Karpas-422 (cell line): ENCODE measurements around the gene C1GALT1. TPM values are rescaled to one million over a fixed set of nuclear protein-coding genes. Genes with fewer than 3 reads are reported as not detected.

ENCODE experiments used
- DNase-seq: peaks from one replicate; pipeline ENCODE4 v3.0.0-alpha.2; 2015
- H2AFZ ChIP-seq: fragments of 200-600 bp; sonication (generic); 2 replicates; pipeline ENCODE4 v1.6.1; 2014; ENCODE audit warnings: antibody characterized with exemption, low read length, mixed read lengths
- H3K27ac ChIP-seq: fragments of 200-600 bp; sonication (generic); 2 replicates; pipeline ENCODE4 v1.5.1; 2014; ENCODE audit warnings: mild to moderate bottlenecking, low read length, moderate library complexity
- H3K27me3 ChIP-seq: fragments of 200-600 bp; sonication (generic); 2 replicates; pipeline ENCODE4 v1.6.1; 2014; ENCODE audit warnings: low read length, mixed read lengths
- H3K36me3 ChIP-seq: fragments of 200-600 bp; sonication (generic); 2 replicates; pipeline ENCODE4 v1.6.1; 2014; ENCODE audit warnings: low read length, mixed read lengths; ENCODE audit not compliant: insufficient read depth
- H3K4me1 ChIP-seq: fragments of 200-600 bp; sonication (generic); 2 replicates; pipeline ENCODE4 v1.6.1; 2014; ENCODE audit warnings: mild to moderate bottlenecking, low read length, mixed read lengths
- H3K4me2 ChIP-seq: fragments of 200-600 bp; sonication (generic); 2 replicates; pipeline ENCODE4 v1.6.1; 2014; ENCODE audit warnings: low read length, low read depth, mild to moderate bottlenecking; ENCODE audit not compliant: poor library complexity, severe bottlenecking
- H3K4me3 ChIP-seq: fragments of 200-600 bp; sonication (generic); 2 replicates; pipeline ENCODE4 v1.5.1; 2014; ENCODE audit warnings: mild to moderate bottlenecking, antibody characterized with exemption, low read length, mixed read lengths
- H3K79me2 ChIP-seq: fragments of 200-600 bp; sonication (generic); 2 replicates; pipeline ENCODE4 v1.6.1; 2014; ENCODE audit warnings: mild to moderate bottlenecking, low read length, mixed read lengths
- H3K9ac ChIP-seq: fragments of 200-600 bp; sonication (generic); 2 replicates; pipeline ENCODE4 v1.6.0; 2014; ENCODE audit warnings: low read length
- H3K9me2 ChIP-seq: fragments of 200-600 bp; sonication (generic), shearing (Covaris generic); replicated peaks from 2 replicates; pipeline ENCODE4 v1.6.0; 2014; ENCODE audit warnings: mild to moderate bottlenecking, low read length, moderate library complexity; ENCODE audit not compliant: insufficient read depth
- H3K9me3 ChIP-seq: fragments of 300-700, 200-600 bp; sonication (generic); 2 replicates; pipeline ENCODE4 v1.6.1; 2014; ENCODE audit warnings: low read length, mixed read lengths
- H4K20me1 ChIP-seq: fragments of 200-600 bp; sonication (generic); 2 replicates; pipeline ENCODE4 v1.6.1; 2014; ENCODE audit warnings: mild to moderate bottlenecking, antibody characterized with exemption, low read length, low read depth; ENCODE audit not compliant: insufficient read depth
- total RNA-seq: library from RNA; depleted of rRNA; stranded (reverse); fragments of >200 nt; shearing (Covaris generic); gene quantifications from 2 replicates; pipeline ENCODE4 v1.2.3, GENCODE V29; 2014; ENCODE audit warnings: low replicate concordance

The C1GALT1 gene
- total RNA-seq, 1 experiment from 2014 or later: 36.7 TPM

GRCh38 chr7:7293092-7293491 lies 110.7 kb downstream of the C1GALT1 start:
- Histone ChIP-seq H3K9ac (no peak overlapping the region), H3K4me2 (no peak overlapping the region), H3K27ac (no peak overlapping the region), H3K9me3 (no peaks in the 10 kb centered on the region), H3K4me3 (no peak overlapping the region), H3K4me1 (no peaks in the 10 kb centered on the region), H3K36me3 (no peaks in the 10 kb centered on the region), H3K27me3 (no peaks in the 10 kb centered on the region), H4K20me1 (no peaks in the 10 kb centered on the region), H3K79me2 (no peaks in the 10 kb centered on the region), H2AFZ (no peak overlapping the region), H3K9me2 (no peaks in the 10 kb centered on the region; the same call in 1 of the 2 replicates)
- no peak for DNase-seq

GRCh38 chr7:7294911-7295310 lies 112.6 kb downstream of the C1GALT1 start:
- Histone ChIP-seq H3K4me1 (no peaks in the 10 kb centered on the region), H2AFZ (no peak overlapping the region), H3K36me3 (no peaks in the 10 kb centered on the region), H3K9me2 (no peaks in the 10 kb centered on the region), H3K27ac (no peak overlapping the region), H3K9me3 (no peaks in the 10 kb centered on the region), H3K79me2 (no peaks in the 10 kb centered on the region), H3K4me2 (no peak overlapping the region), H3K4me3 (no peak overlapping the region), H4K20me1 (no peaks in the 10 kb centered on the region), H3K9ac (no peak overlapping the region), H3K27me3 (no peaks in the 10 kb centered on the region)
- no peak for DNase-seq
